Common myeloid progenitor, CD34-positive (primary cell): ENCODE measurements around the gene SV2B.
"Not testable (repeated sequence)": the region's sequence is repeated elsewhere in the genome, so short reads cannot be mapped to it uniquely, and the experiment has no call there.

Experiments
- CTCF ChIA-PET: fragments of 350-600 bp; sonication (Branson Sonifier 250); formaldehyde crosslinking; loops from one replicate; lab custom pipeline; 2021; ENCODE audit warnings: antibody characterized with exemption; lab: Charles Lee
- POLR2A ChIA-PET: fragments of 350-600 bp; sonication (Branson Sonifier 250); formaldehyde crosslinking; loops from one replicate; lab custom pipeline; 2021; ENCODE audit warnings: antibody characterized with exemption; lab: Charles Lee
- DNase-seq, 3 donors: peaks; one replicate each; pipeline versions ENCODE4 v3.0.0 to v3.0.0-alpha.2; 2013
- H3K27ac ChIP-seq, 2 experiments: 1 replicate in 1 of 2; 2 replicates in 1 of 2; pipeline ENCODE4 v1.7.0; 2013; ENCODE audit warnings: inconsistent platforms in 2 of 2, low read length in 2 of 2, mild to moderate bottlenecking in 2 of 2, low read depth in 1 of 2, moderate library complexity in 1 of 2; ENCODE audit not compliant: severe bottlenecking in 2 of 2, insufficient read depth in 1 of 2, poor library complexity in 1 of 2
- H3K27me3 ChIP-seq, 5 experiments: replicated peaks in 2 of 5; 1 replicate in 3 of 5; 2 replicates in 2 of 5; pipeline versions ENCODE4 v1.6.1 to v1.7.0; 2013; ENCODE audit warnings: low read length in 4 of 5, mild to moderate bottlenecking in 2 of 5, moderate library complexity in 2 of 5, inconsistent platforms in 1 of 5; ENCODE audit not compliant: insufficient read depth in 5 of 5, control insufficient read depth in 4 of 5
- H3K36me3 ChIP-seq, 4 experiments: 1 replicate in 2 of 4; 2 replicates in 2 of 4; pipeline versions ENCODE4 v1.6.1 to v1.7.0; 2013; ENCODE audit warnings: low read length in 3 of 4, control low read depth in 1 of 4, mild to moderate bottlenecking in 1 of 4; ENCODE audit not compliant: control insufficient read depth in 4 of 4, insufficient read depth in 4 of 4
- H3K4me1 ChIP-seq, 4 experiments: 1 replicate in 3 of 4; 2 replicates in 1 of 4; pipeline versions ENCODE4 v1.6.1 to v1.7.1; 2013; ENCODE audit warnings: low read length in 3 of 4, mild to moderate bottlenecking in 3 of 4, control low read depth in 1 of 4, inconsistent platforms in 1 of 4, moderate library complexity in 1 of 4; ENCODE audit not compliant: control insufficient read depth in 4 of 4, insufficient read depth in 4 of 4; ENCODE audit errors: control extremely low read depth in 1 of 4
- H3K4me3 ChIP-seq, 7 experiments: 1 replicate in 4 of 7; 2 replicates in 3 of 7; pipeline versions ENCODE4 v1.5.1 to v1.7.0; 2013; ENCODE audit warnings: mild to moderate bottlenecking in 7 of 7, low read length in 6 of 7, moderate library complexity in 6 of 7, inconsistent platforms in 2 of 7, low read depth in 2 of 7, control low read depth in 1 of 7; ENCODE audit not compliant: insufficient read depth in 4 of 7, control insufficient read depth in 1 of 7; ENCODE audit errors: extremely low read depth in 1 of 7
- H3K9me3 ChIP-seq, 5 experiments: 1 replicate in 4 of 5; 2 replicates in 1 of 5; pipeline versions ENCODE4 v1.6.1 to v1.7.1; 2013; ENCODE audit warnings: low read length in 4 of 5, mild to moderate bottlenecking in 2 of 5, inconsistent platforms in 1 of 5, low read depth in 1 of 5, moderate library complexity in 1 of 5; ENCODE audit not compliant: control insufficient read depth in 4 of 5, insufficient read depth in 2 of 5; ENCODE audit errors: control extremely low read depth in 1 of 5
- whole genome bisulfite sequencing: methylation state at CpG from one replicate; pipeline ENCODE4 v1.1.5; 2013; ENCODE audit not compliant: insufficient coverage; 5-methylcytosine and 5-hydroxymethylcytosine counted together

Gene SV2B

DNA sequence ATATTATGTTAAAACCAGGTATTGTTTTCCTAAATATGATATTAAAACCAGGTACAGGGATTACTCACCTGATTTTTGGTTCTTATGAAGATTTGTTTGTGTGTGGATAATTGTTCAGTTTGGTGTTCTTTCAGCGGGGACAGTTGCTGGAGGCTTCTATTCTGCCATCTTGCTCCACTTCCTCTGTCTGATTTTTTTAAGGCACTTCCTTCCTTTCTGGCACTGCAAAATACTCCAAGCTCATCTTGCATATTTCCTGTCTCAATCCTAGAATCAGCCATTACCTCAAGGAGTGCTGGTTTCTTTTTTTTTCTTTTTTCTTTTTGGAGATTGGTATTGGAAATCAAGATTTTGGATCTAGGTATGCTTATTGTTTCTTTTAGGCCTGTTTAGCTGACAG lies 229.9 kb downstream of the SV2B start:
- H3K9me3 ChIP-seq: peaks cover 0 to 4% (median 0%) of the 10 kb centered on the region in 5 experiments
- H3K27me3 ChIP-seq: no peaks in the 10 kb centered on the region
- WGBS: no CpG with 5 or more reads among the region's 1 CpG
- CTCF ChIA-PET: no interaction called here
- H3K36me3 ChIP-seq: no peaks in the 10 kb centered on the region
- POLR2A ChIA-PET: no interaction called here
- no peak overlapping the region for H3K27ac ChIP-seq
- no peak for DNase-seq
- H3K4me3 ChIP-seq: no peak overlapping the region
- H3K4me1 ChIP-seq: peaks cover 0 to 9% (median 0%) of the 10 kb centered on the region in 4 experiments

DNA sequence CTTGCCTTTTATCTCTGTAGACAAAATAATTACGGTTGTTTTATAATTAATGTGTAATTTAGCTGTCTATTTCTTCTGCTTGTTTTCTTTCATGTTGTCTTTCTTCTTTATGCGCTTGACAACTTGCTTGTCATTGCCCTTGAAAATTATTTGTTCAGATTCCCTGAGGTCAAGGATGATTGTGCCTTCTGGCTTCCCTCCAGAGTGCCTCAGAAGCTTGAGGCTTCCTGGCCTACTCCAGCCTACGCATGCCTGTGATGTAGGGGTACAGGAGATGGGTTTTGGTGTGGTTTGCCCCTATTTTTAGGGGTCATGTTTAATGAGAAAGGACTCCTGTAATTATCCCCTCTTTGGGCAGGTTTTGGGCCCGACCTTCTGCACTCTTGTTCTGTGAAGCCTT lies 231.5 kb downstream of the SV2B start:
- Histone ChIP-seq H3K36me3 (no peaks in the 10 kb centered on the region), H3K27ac (no peak overlapping the region), H3K4me3 (no peak overlapping the region), H3K4me1 (peaks cover 0 to 9% (median 0%) of the 10 kb centered on the region in 4 experiments), H3K9me3 (peaks cover 0 to 4% (median 0%) of the 10 kb centered on the region in 5 experiments), H3K27me3 (no peaks in the 10 kb centered on the region)
- ChIA-PET CTCF (no interaction called here), POLR2A (interaction anchor here (0.5 kb wide), 1 partner anchor 10 kb away, joined by 3 read pairs; no protein-coding TSS in a partner anchor)
- no peak for DNase-seq
- 96% methylated on average over 3 of the region's 4 CpGs for WGBS

DNA sequence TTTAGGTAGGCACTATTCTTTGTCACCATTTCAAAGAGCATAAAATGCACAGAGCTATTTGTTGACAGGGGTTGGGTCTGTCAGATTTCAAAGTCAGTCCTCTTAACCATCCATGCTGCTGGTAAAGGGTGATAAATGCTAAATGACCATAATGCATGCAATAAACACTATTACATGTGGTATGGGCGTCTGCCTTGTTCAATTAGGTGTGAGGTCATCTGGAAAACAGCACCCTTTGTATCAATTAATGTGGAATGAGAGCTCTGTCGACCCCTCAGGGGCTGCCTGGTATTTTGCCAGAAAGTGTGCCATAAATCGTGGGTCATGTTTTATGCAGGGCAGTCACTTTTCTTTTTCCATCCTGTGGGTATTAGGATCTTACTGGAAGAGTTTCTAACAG lies 235.6 kb downstream of the SV2B start:
- Histone ChIP-seq H3K9me3 (no peaks in the 10 kb centered on the region), H3K27ac (no peak overlapping the region), H3K36me3 (no peaks in the 10 kb centered on the region), H3K4me1 (peaks cover 0 to 2% (median 0%) of the 10 kb centered on the region in 4 experiments), H3K27me3 (no peaks in the 10 kb centered on the region), H3K4me3 (no peak overlapping the region)
- ChIA-PET CTCF (no interaction called here), POLR2A (no interaction called here)
- 88% methylated on average over 2 of the region's 3 CpGs for WGBS
- DNase-seq: no peak

DNA sequence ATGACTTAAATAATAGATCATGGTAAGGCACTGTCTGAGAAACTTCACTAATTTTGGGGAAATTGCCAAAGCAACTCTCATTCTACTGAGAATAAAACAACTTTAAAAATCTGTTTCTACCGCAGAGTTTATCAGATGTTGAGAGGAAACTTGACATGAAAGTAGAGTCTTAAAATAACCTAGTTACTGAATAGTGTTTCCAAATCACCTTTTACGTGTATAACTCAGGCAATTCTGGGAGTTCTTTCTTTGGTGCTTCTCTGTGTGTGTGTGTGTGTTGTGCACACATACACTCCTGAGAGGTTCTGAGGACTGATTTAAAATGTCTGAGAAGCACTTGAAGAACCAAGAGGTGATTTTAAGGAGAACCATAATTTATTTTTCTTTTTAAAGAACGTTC lies 236.6 kb downstream of the SV2B start:
- Histone ChIP-seq H3K27ac (no peak overlapping the region), H3K4me1 (peaks cover 0 to 2% (median 0%) of the 10 kb centered on the region in 4 experiments), H3K9me3 (no peaks in the 10 kb centered on the region), H3K4me3 (no peak overlapping the region), H3K36me3 (no peaks in the 10 kb centered on the region), H3K27me3 (no peaks in the 10 kb centered on the region)
- ChIA-PET POLR2A (no interaction called here), CTCF (no interaction called here)
- DNase-seq: no peak
- no CpG with 5 or more reads among the region's 3 CpGs for WGBS

DNA sequence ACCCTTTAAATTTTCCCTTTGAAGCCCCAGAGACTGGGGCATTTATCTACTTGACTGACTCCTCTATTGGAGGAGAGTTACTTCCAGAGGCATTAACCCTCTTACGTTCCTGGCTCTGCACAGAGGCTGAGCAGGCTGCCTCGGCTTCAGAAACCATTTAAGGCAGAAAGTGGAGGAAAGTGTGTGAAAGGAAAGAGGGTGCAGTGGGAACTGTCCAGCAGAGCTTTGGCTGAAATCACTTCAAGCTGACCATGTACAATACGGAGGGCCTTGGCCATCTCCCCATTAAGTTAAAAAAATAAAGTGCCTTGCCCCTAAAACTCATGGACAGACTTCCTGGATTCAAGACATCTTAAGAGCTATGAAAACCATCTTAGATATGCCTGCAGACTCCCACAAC lies 238.7 kb downstream of the SV2B start:
- Histone ChIP-seq H3K4me3 (no peak overlapping the region), H3K9me3 (no peaks in the 10 kb centered on the region), H3K4me1 (peaks cover 0 to 2% (median 0%) of the 10 kb centered on the region in 4 experiments), H3K36me3 (no peaks in the 10 kb centered on the region), H3K27ac (no peak overlapping the region), H3K27me3 (no peaks in the 10 kb centered on the region)
- CTCF ChIA-PET: no interaction called here
- 20% methylated on average over 3 of the region's 3 CpGs for WGBS
- DNase-seq: peak; percentile 36 to 62 (median 62)
- POLR2A ChIA-PET: no interaction called here

DNA sequence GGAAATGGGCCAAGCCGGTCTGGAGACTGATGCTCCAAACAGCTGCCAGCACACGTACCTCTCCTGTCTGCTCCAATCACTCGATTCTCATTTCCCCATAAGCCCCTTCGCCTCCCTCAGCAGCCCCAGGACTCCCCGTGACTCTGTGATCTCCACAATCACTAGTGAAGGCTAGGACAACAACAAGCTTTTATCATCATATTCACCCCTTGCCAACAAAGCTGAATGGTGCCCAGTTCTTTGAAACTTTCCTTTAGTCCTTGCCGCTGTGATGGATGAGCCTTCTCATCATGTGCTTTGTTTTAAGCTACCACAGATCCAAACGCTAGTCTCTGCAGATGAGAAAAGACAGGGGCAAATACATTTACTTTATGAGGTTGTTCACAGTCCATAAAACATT lies 242.0 kb downstream of the SV2B start:
- Histone ChIP-seq H3K27ac (no peak overlapping the region), H3K27me3 (no peaks in the 10 kb centered on the region), H3K36me3 (no peaks in the 10 kb centered on the region), H3K4me1 (peaks cover 0 to 2% (median 0%) of the 10 kb centered on the region in 4 experiments), H3K9me3 (no peaks in the 10 kb centered on the region), H3K4me3 (no peak overlapping the region)
- no peak for DNase-seq
- WGBS: 93% methylated on average over 7 of the region's 7 CpGs
- ChIA-PET POLR2A (no interaction called here), CTCF (no interaction called here)

DNA sequence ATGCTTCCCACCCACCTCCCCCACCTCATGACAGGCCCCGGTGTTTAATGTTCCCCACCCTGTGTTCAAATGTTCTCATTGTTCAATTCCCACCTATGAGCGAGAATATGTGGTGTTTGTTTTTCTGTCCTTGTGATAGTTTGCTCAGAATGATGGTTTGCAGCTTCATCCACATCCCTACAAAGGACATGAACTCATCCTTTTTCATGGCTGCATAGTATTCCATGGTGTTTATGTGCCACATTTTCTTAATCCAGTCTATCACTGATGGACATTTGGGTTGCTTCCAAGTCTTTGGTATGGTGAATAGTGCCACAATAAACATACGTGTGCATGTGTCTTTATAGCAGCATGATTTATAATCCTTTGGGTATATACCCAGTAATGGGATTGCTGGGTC lies 244.9 kb downstream of the SV2B start:
- no CpG with 5 or more reads among the region's 3 CpGs for WGBS
- DNase-seq, CTCF ChIA-PET, H3K27me3 ChIP-seq, H3K4me3 ChIP-seq, POLR2A ChIA-PET, H3K36me3 ChIP-seq, H3K9me3 ChIP-seq, H3K27ac ChIP-seq: not testable (repeated sequence)
- H3K4me1 ChIP-seq: peaks cover 7 to 24% (median 12%) of the 10 kb centered on the region in 4 experiments
